ENCODE results near the gene FLII.

FLII gene

GRCh38 chr17:18262111-18262510, 3.6 kb upstream of the FLII start:
- no peak overlapping the region for H3K56ac ChIP-seq (ENCODE audit: low read length)
- no CpG with 5 or more reads among the region's 2 CpGs for WGBS (ENCODE audit: extremely low coverage, insufficient coverage, low lambda C conversion rate)
- no peak overlapping the region for H4K8ac ChIP-seq (ENCODE audit: low read depth, low read length)
- no peak overlapping the region for H2BK5ac ChIP-seq (ENCODE audit: low read length)
- no peak overlapping the region for H3K23ac ChIP-seq (ENCODE audit: low read length)
- H3K4me3 ChIP-seq (ENCODE audit: low read length), result no peak overlapping the region
- peaks cover 2% of the 10 kb centered on the region for H3K36me3 ChIP-seq (ENCODE audit: control insufficient read depth, insufficient read depth, low read length)
- peaks cover 3% of the 10 kb centered on the region for H3K4me1 ChIP-seq (ENCODE audit: control insufficient read depth, low read depth, low read length)
- no peak overlapping the region for H3K27ac ChIP-seq (ENCODE audit: low read depth, low read length)
- no peak overlapping the region for H3K9ac ChIP-seq (ENCODE audit: low read length)
- no peak overlapping the region for H3K18ac ChIP-seq (ENCODE audit: low read length)
- H2BK120ac ChIP-seq (ENCODE audit: low read depth, low read length), result no peak overlapping the region
- no peaks in the 10 kb centered on the region for H3K27me3 ChIP-seq (ENCODE audit: insufficient read depth, low read length, poor library complexity)
- no peak for DNase-seq
- H2BK15ac ChIP-seq (replicated peaks; ENCODE audit: low read depth), result no peak overlapping the region
- H3K4me2 ChIP-seq (ENCODE audit: low read length), result no peak overlapping the region
- peaks cover 10% of the 10 kb centered on the region for H3K79me2 ChIP-seq (ENCODE audit: control insufficient read depth, insufficient read depth, low read length)
- H2AK5ac ChIP-seq (ENCODE audit: low read length), result no peak overlapping the region
- H3K4ac ChIP-seq (ENCODE audit: low read depth, low read length), result no peak overlapping the region
- no peak overlapping the region for H4K5ac ChIP-seq (ENCODE audit: low read length)
- peaks cover 13% of the 10 kb centered on the region for H3K79me1 ChIP-seq (ENCODE audit: low read length)

DNA sequence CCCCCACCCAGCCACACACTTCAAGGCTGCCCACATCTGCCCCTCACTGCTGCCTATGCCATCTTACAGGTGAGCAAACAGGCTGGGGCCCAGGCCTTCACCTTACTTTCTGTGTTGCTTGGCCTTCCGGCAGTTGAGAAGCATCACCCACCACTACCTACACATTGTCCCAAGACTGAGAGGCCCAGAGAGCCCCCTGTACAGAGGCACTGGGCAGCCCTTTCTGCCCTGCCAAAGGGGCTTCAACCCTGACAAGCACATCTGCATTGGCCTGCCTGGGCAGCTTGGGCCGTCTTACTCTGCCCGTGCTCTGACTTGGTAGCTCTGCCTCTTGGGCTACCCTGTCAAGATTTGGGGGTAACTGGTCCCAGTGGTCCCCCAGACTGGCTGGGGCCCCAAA, 3.1 kb upstream of the FLII start:
- Histone ChIP-seq H3K27ac (ENCODE audit: low read depth, low read length) (no peak overlapping the region), H2AK5ac (ENCODE audit: low read length) (no peak overlapping the region), H3K79me1 (ENCODE audit: low read length) (peaks cover 15% of the 10 kb centered on the region), H3K4me3 (ENCODE audit: low read length) (no peak overlapping the region), H4K5ac (ENCODE audit: low read length) (no peak overlapping the region), H3K79me2 (ENCODE audit: control insufficient read depth, insufficient read depth, low read length) (peaks cover 14% of the 10 kb centered on the region), H2BK15ac (replicated peaks; ENCODE audit: low read depth) (no peak overlapping the region), H3K56ac (ENCODE audit: low read length) (peak overlapping the region; percentile 97), H2BK120ac (ENCODE audit: low read depth, low read length) (no peak overlapping the region), H3K9ac (ENCODE audit: low read length) (peak overlapping the region; percentile 88), H3K4me2 (ENCODE audit: low read length) (no peak overlapping the region), H3K23ac (ENCODE audit: low read length) (no peak overlapping the region), H3K4me1 (ENCODE audit: control insufficient read depth, low read depth, low read length) (peaks cover 3% of the 10 kb centered on the region), H4K8ac (ENCODE audit: low read depth, low read length) (no peak overlapping the region), H3K27me3 (ENCODE audit: insufficient read depth, low read length, poor library complexity) (no peaks in the 10 kb centered on the region), H2BK5ac (ENCODE audit: low read length) (no peak overlapping the region), H3K36me3 (ENCODE audit: control insufficient read depth, insufficient read depth, low read length) (peaks cover 2% of the 10 kb centered on the region), H3K4ac (ENCODE audit: low read depth, low read length) (no peak overlapping the region), H3K18ac (ENCODE audit: low read length) (no peak overlapping the region)
- DNase-seq, result no peak
- WGBS (ENCODE audit: extremely low coverage, insufficient coverage, low lambda C conversion rate), result no CpG with 5 or more reads among the region's 3 CpGs

GRCh38 chr17:18261146-18261515, 2.6 kb upstream of the FLII start:
- H2BK5ac ChIP-seq (ENCODE audit: low read length), result no peak overlapping the region
- H3K23ac ChIP-seq (ENCODE audit: low read length), result no peak overlapping the region
- H3K27ac ChIP-seq (ENCODE audit: low read depth, low read length), result peak overlapping the region; percentile 89
- peak overlapping the region; percentile 20 for H3K18ac ChIP-seq (ENCODE audit: low read length)
- H2BK120ac ChIP-seq (ENCODE audit: low read depth, low read length), result no peak overlapping the region
- H3K79me2 ChIP-seq (ENCODE audit: control insufficient read depth, insufficient read depth, low read length), result peaks cover 19% of the 10 kb centered on the region
- H3K4me3 ChIP-seq (ENCODE audit: low read length), result peak overlapping the region; percentile 79
- H3K36me3 ChIP-seq (ENCODE audit: control insufficient read depth, insufficient read depth, low read length), result peaks cover 2% of the 10 kb centered on the region
- peaks cover 16% of the 10 kb centered on the region for H3K79me1 ChIP-seq (ENCODE audit: low read length)
- H3K27me3 ChIP-seq (ENCODE audit: insufficient read depth, low read length, poor library complexity), result no peaks in the 10 kb centered on the region
- H3K56ac ChIP-seq (ENCODE audit: low read length), result peak overlapping the region; percentile 97
- peak overlapping the region; percentile 61 for H3K4ac ChIP-seq (ENCODE audit: low read depth, low read length)
- H4K5ac ChIP-seq (ENCODE audit: low read length), result no peak overlapping the region
- no CpG with 5 or more reads among the region's 16 CpGs for WGBS (ENCODE audit: extremely low coverage, insufficient coverage, low lambda C conversion rate)
- H3K9ac ChIP-seq (ENCODE audit: low read length), result peak overlapping the region; percentile 88
- H3K4me1 ChIP-seq (ENCODE audit: control insufficient read depth, low read depth, low read length), result peaks cover 3% of the 10 kb centered on the region
- H2AK5ac ChIP-seq (ENCODE audit: low read length), result no peak overlapping the region
- peak; percentile 67 for DNase-seq
- no peak overlapping the region for H4K8ac ChIP-seq (ENCODE audit: low read depth, low read length)
- H2BK15ac ChIP-seq (replicated peaks; ENCODE audit: low read depth), result no peak overlapping the region
- peak overlapping the region; percentile 71 for H3K4me2 ChIP-seq (ENCODE audit: low read length)

- peak within 1 kb of the TSS; percentile 97 for H3K56ac ChIP-seq (ENCODE audit: low read length)
- H3K4me3 ChIP-seq (ENCODE audit: low read length), result peak within 1 kb of the TSS; percentile 79
- peak within 1 kb of the TSS; percentile 61 for H3K4ac ChIP-seq (ENCODE audit: low read depth, low read length)
- H2BK15ac ChIP-seq (replicated peaks; ENCODE audit: low read depth), result no peak within 1 kb of the TSS
- H2BK120ac ChIP-seq (ENCODE audit: low read depth, low read length), result no peak within 1 kb of the TSS
- no peak within 1 kb of the TSS for H2AK5ac ChIP-seq (ENCODE audit: low read length)
- H3K27ac ChIP-seq (ENCODE audit: low read depth, low read length), result peak within 1 kb of the TSS; percentile 89
- no peaks in the 10 kb centered on the region for H3K27me3 ChIP-seq (ENCODE audit: insufficient read depth, low read length, poor library complexity)
- H3K18ac ChIP-seq (ENCODE audit: low read length), result peak within 1 kb of the TSS; percentile 20
- peaks cover 3% of the 10 kb centered on the region for H3K4me1 ChIP-seq (ENCODE audit: control insufficient read depth, low read depth, low read length)
- no CpG with 5 or more reads among the region's 72 CpGs for WGBS (ENCODE audit: extremely low coverage, insufficient coverage, low lambda C conversion rate)
- H2BK5ac ChIP-seq (ENCODE audit: low read length), result peak within 1 kb of the TSS; percentile 72
- peak within 1 kb of the TSS; percentile 71 for H3K4me2 ChIP-seq (ENCODE audit: low read length)
- H4K5ac ChIP-seq (ENCODE audit: low read length), result no peak within 1 kb of the TSS
- H3K9ac ChIP-seq (ENCODE audit: low read length), result peak within 1 kb of the TSS; percentile 88
- H3K79me1 ChIP-seq (ENCODE audit: low read length), result peaks cover 20% of the 10 kb centered on the region
- H3K36me3 ChIP-seq (ENCODE audit: control insufficient read depth, insufficient read depth, low read length), result peaks cover 5% of the 10 kb centered on the region
- peaks cover 22% of the 10 kb centered on the region for H3K79me2 ChIP-seq (ENCODE audit: control insufficient read depth, insufficient read depth, low read length)
- peak; percentile 99 for DNase-seq
- no peak within 1 kb of the TSS for H3K23ac ChIP-seq (ENCODE audit: low read length)
- H4K8ac ChIP-seq (ENCODE audit: low read depth, low read length), result no peak within 1 kb of the TSS
Observed at GRCh38 chr17:18260332-18261145, 2.0 kb upstream of the FLII start, which contains the start of gene MIEF2. Gene MIEF2 (plus strand): TSS chr17:18260662. CDS start chr17:18262721, 2,059 bp downstream.

GRCh38 chr17:18259621-18260331, 1.2 kb upstream of the FLII start:
- H3K27ac ChIP-seq (ENCODE audit: low read depth, low read length), result no peak overlapping the region
- no peak overlapping the region for H2AK5ac ChIP-seq (ENCODE audit: low read length)
- H2BK15ac ChIP-seq (replicated peaks; ENCODE audit: low read depth), result no peak overlapping the region
- no peak overlapping the region for H4K5ac ChIP-seq (ENCODE audit: low read length)
- peaks cover 3% of the 10 kb centered on the region for H3K4me1 ChIP-seq (ENCODE audit: control insufficient read depth, low read depth, low read length)
- no peak overlapping the region for H4K8ac ChIP-seq (ENCODE audit: low read depth, low read length)
- H3K18ac ChIP-seq (ENCODE audit: low read length), result no peak overlapping the region
- peaks cover 5% of the 10 kb centered on the region for H3K36me3 ChIP-seq (ENCODE audit: control insufficient read depth, insufficient read depth, low read length)
- no peaks in the 10 kb centered on the region for H3K27me3 ChIP-seq (ENCODE audit: insufficient read depth, low read length, poor library complexity)
- no peak overlapping the region for H2BK120ac ChIP-seq (ENCODE audit: low read depth, low read length)
- no peak overlapping the region for H2BK5ac ChIP-seq (ENCODE audit: low read length)
- H3K79me2 ChIP-seq (ENCODE audit: control insufficient read depth, insufficient read depth, low read length), result peaks cover 23% of the 10 kb centered on the region
- peaks cover 21% of the 10 kb centered on the region for H3K79me1 ChIP-seq (ENCODE audit: low read length)
- no peak overlapping the region for H3K4me3 ChIP-seq (ENCODE audit: low read length)
- no peak overlapping the region for H3K23ac ChIP-seq (ENCODE audit: low read length)
- no peak overlapping the region for H3K4ac ChIP-seq (ENCODE audit: low read depth, low read length)
- no CpG with 5 or more reads among the region's 22 CpGs for WGBS (ENCODE audit: extremely low coverage, insufficient coverage, low lambda C conversion rate)
- peak overlapping the region; percentile 38 for H3K9ac ChIP-seq (ENCODE audit: low read length)
- H3K4me2 ChIP-seq (ENCODE audit: low read length), result peak overlapping the region; percentile 34
- peak overlapping the region; percentile 66 for H3K56ac ChIP-seq (ENCODE audit: low read length)
- peak; percentile 78 for DNase-seq
